CD4-positive, alpha-beta T cell treated with Interleukin-2 at 100 ng/mL for 4 hours (primary cell): ENCODE measurements around the gene ELK1.
"Not testable (repeated sequence)": the region's sequence is repeated elsewhere in the genome, so short reads cannot be mapped to it uniquely, and the experiment has no call there.

Source experiments
- DNase-seq: peaks from one replicate; pipeline ENCODE4 v3.0.0-alpha.2; 2020; ENCODE audit warnings: low spot score

ELK1 gene

DNA sequence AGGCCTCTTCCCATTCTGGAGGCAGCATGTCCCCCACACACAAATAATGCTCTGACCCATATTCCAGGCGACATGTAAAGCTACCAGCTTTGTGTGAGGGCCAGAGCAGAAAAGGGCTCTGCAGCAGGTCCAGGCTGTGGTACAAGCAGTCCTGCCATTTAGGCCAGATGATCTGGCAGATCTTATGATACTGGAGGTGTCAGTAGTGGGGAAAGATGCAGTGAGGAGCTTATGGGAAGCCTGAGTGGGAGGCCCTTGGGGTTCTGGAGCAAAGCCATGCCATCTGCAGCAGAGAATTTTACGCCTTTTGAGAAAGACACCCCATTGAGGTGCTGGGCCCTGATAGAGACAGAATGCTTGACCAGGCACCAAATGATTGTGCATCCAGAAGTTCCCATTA, 38.4 kb downstream of the ELK1 start:
- no peak for DNase-seq

DNA sequence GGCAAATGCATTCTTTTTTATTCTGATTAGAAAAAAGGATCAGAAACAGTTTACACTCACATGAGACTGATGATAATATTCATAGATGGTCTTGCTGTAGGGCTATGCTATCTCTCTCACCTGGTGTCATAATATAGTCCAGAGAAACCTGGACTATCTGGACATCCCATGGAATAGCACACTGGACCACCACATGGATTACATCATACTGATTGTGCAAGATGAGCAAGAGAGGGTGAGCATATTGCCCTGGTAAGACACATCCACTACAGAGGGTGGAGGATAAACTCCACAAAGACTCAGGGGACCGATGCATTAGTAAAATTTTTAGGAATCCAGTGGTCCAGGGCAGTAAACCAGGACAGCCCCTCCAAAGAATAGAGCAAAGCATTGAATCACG, 38.9 kb downstream of the ELK1 start:
- no peak for DNase-seq

DNA sequence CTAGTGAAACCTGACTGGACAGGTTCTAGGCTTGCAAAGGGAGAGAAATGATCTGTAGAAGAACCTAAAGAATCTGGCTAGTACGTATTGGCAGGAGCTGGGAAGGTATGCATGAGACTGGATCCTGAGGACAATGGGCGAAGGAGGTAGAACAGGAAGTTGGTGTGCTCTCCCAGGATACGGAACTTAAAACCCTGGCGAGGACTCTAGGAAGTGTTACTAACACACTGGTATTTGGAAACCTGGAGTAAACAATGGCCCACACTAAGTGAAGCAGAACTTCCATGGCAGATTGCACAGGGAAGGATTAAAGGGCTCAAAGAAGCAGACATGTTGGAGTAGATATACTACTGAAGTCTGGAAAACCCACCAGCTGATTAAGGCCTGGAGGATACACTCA, 39.9 kb downstream of the ELK1 start:
- no peak for DNase-seq

DNA sequence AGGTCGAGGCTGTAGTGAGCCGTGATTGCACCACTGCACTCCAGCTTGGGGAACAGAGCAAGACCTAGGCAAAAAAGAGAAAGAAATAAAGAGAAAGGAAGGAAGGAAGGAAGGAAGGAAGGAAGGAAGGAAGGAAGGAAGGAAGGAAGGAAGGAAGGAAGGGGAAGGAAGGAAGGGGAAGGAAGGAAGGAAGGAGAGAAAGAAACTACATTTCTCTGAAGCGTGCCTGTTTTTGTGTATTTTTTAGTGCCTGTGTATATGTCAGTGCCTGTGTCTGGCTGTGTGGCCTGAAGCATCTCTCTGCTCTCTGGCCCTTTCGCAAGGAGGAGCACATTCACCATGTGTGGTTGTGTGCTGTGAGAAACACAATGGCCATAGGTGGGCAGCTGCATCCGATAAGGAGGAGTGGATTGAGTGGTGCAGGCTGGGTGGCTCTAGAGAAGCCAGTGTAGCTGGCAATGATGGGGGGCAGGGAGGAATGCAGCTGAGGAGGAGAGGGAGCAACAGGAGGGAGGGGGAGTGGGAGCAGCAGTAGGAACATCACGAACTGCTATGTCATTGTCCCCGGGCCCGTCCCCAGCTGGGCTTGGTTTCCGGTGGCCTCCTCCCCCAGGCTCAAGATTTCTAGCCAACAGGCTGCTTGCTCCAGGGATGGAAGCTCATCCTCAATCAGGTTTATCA, 42.1 kb downstream of the ELK1 start:
- no peak for DNase-seq

DNA sequence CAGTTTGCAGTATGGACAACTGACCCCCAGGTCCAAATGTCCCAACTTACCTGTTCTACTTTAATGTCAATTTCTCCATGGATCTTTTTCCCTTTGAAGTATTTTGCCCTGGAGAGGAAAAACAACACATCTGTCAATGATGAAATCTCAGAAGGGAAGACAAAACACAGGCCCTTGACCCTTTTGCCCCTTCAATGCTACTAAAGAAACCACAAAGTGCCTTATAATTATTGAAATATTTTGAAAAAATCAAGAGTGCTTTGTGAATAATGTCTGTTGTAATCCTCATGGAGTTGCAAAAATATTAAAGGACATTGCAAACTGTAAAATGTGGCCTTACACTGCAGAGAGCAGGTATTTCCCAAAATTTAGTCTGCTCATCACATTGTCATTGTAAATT, 43.3 kb downstream of the ELK1 start:
- no peak for DNase-seq

DNA sequence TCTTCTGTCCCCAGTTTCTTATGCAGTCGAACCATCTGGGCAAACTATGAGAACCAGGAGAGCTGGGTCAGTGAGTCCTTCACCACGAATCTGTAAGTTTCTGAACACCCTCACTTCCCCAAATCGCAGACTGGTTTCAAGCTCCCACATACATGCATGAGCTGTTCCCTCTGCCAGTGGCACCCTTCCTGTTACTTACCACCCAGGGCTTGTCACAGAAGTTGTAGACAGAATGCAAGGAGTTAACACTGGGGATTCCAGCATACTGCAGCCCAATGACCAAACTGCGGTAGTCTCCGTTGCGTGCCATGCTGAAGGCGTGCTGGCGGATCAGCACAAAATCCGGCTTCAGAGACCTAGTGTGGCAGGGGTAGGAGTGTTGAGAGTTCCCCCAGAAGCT, 45.3 kb downstream of the ELK1 start:
- no peak for DNase-seq

DNA sequence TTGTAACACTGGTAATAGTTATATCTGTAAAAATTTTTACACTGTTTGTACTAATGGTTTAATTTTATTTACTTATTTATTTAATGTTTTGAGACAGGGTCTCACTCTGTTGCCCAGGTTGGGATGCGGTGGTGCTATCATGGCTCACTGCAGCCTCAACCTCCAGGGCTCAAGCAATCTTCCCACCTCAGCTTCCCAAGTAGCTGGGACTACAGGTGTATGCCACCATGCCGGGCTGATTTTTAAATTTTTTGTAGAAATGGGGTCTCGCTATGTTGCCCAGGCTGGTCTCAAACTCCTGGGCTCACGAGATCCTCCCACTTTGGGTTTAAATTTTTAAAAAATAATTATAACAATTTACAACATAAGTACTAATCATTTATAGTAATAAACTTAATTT, 47.2 kb downstream of the ELK1 start:
- not testable (repeated sequence) for DNase-seq

DNA sequence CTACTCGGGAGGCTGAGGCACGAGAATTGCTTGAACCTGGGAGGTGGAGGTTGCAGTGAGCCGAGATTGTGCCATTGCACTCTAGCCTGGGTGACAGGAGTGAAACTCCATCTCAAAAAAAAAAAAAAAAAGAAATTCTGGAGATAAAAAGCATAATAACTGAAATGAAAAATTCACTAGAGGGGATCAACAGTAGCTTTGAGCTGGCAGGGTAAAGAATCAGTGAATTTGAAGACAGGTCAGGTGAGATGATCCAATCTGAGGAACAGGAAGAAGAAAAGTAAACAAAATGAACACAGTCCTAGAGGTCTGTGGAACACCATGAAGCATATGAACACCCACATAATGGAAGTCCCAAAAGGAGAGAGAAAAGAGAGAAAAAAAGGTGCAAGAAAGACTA, 53.1 kb downstream of the ELK1 start:
- DNase-seq: no peak

DNA sequence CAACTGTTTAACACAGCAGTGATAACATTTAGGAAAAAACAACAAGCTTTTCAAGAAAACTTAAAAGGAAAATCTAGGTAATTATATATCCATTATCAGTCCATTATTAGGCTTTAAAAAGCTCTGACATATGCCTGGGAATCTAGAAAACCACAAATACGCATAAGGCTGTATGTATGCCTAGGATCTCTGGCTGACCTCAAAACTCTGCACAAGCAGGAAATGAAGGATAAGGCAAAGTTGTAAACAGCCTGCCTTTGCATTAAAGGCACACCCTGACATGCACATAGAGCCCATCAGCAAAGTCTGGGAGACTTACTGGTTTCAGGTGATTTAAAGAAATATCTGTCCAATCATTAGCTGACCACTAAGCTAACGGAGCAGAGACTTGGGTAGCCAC, 54.1 kb downstream of the ELK1 start:
- no peak for DNase-seq

DNA sequence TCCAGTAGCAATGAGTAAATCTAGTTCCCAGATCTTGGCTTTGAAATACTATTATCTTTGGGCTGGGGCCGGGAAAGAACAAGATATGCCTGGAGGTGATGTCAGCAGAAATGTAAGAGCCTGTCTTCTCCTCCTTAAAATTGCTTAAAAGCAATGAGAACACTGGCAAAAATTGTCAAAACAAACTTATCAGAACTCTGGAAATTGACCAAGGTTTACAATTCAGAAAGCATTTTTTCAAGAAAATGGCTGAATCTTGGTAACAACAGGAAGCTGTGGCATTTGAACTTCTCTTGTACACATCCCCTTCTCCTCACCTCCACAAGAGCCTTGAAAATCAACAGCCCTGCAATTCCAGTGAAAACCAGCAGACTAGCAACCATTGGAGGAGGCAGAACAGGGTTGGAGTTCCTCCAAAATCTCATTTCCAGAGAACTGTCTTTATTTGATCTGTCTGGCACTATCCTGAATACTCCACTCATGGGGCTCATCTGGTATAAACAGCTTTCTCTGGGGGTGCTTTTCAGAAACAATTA, 54.6 kb downstream of the ELK1 start:
- DNase-seq: no peak

DNA sequence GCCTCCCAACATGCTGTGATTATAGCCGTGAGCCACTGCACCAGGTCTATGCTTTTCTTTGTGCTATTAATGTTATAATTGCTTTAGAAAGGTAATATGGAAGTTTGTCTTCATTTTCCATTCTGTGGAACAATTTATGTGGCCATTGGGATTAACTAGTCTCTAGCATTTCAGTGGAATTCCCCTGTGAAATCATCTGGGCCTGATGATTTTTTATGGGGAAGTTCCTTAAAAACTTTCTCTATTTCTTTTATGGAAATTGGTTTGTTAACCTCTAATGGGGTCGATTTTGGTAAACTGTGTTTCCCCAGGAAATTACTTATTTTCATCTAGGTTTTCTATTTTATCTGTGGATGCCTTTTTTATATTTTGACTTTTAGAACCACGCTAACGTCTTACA, 56.8 kb downstream of the ELK1 start:
- no peak for DNase-seq

DNA sequence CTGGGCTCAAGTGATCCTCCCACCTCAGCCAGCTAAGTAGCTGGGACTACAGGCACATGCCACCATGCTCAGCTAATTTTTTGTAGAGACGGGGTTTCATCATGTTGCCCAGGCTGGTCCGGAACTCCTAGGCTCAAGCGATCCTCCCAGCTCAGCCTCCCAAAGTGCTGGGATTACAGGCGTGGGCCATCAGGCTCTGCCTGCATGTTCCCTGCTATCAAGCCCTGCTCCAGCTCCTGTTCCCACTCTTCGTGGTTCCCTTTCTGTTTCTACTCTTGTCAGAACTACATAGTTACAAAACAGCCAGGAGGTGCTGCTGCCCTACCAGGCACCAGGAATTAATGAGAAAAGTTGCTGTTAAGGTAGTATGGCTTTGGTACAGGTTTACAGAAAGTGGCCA, 59.4 kb downstream of the ELK1 start:
- no peak for DNase-seq

DNA sequence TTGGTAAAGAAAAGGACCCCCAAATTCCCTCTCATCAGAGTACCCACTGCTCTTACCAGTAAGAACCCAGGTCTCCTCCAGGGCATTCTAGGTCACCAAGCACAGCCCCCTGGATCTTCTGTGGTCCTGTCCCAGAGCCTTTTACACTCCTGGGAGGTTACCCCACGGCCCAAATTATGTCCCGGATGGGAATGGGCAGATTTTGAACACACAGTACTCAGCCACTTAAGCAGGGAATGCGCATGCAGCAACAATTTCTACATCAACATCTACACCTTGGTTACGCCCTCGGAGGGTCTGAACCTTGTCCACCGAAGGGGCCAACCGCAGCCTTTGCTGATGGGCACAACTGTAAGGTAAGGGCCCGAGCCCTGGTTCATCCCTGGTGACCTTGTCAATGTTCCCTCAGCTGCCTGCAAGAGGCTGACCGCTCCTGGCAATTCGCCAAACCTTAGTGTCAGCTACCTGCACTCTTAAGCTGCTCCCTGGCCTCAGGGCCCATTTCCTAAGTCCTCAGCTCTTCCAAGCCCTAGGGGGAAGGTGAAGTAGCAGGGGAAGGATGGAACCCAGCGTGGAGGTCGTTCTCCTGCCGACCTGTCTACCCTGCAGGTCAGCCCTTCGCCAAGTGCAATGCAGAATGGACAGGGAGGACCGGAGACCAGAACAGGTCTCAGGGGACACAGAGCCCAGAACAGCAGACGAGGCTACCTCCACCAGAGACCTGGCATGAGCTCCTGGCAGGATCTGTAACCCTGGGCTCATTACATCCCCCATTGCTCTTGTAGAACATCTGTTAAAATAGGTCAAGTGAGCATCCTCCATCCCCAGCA, 62.2 kb downstream of the ELK1 start:
- DNase-seq: no peak

DNA sequence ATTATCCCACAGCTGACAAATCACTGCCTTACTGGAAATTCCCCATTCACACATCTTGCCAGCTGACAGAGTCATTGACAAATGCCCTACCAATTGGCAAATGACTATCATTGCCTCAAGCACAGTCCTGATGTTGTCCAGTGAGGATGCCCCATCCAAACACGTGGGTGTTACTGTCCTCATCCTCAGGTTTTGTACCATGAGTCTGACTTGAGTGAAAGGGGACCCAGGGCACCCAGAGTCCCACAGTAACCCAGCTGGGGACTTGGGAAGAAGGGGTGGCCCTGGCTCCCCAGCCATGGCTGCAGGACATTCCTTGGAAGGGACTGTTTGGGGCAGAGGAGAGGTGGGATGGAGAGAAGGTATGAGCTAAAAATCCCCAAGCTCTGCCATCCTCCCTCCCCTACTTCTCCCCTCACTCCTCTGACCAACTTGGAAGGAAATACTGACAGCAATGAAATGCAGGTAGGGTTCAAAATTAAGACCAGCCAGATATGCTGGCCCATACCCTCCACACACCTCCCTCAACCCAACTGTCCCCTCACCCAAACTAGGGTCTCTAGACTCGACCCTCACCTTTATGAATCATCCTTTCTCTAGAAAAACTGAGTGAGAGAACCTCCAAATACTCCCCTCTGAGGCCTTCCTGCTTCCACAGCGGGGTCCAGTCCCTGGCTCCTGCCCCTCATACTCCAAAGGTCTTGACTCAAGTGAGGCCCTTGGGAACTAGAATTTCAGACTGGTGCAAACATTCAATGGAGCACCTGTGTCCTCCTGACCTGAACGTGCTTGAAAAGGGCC, 63.1 kb downstream of the ELK1 start:
- no peak for DNase-seq

DNA sequence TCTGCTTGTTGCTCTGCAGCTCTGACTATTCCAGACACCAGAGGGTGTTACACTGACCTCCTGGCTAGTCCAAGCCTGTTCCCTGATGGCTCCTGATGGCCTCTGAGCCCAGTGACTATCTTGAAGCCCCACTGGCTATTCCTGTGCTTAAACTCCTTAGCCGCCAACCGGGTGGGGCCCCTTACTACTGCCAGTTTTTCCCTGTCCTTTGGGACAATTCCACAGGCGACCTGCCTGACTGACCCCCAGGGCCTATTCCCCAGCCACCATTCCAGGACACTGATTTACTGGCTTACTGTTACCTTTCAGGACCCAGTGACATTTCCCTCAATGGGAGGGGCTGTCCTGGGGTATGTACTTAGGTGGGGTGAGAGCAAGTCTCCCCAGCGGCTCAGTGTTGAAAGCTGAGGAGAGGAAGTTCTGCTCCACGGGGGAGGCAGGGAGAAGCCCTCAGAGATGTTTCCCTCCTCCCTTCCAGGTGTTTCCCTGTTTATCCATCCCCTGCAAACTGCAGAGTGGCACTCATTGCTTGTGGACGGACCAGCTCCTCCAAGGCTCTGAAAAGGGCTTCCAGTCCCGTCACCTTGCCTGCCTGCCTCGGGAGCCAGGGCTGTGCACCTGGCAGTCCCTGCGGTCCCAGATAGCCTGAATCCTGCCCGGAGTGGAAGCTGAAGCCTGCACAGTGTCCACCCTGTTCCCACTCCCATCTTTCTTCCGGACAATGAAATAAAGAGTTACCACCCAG, 64.1 kb downstream of the ELK1 start:
- no peak for DNase-seq
